ENCODE data around the gene PTPN1.

PTPN1 gene

DNA sequence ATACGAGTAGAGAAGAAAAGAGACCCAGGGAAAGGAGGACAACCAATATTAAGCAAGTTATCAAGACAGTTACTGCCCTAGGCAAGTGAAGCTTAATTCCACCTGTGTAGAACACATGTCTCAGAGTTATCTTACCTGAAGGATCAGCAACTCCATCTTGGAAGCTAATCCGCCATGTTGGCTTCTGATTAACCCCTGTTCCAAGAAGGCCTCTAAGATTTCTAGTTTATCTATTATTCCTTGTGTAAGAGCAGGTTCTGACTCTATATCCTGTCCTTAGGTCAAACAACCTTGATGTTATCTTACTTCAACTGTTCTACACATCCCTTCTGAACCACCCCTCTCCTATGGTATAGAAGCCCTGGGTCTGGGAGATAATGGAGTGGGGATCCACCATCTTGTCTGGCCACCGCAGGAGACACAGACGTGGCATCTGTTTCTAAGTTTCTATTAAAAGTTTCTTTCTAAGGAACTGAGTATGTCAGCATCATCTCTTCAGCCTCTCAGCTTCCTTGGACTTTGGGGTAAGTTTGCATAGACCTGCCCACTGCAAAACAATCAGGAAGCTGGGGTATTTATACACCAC, 27.7 kb upstream of the PTPN1 start:
- TF ChIP-seq TAF1 (IDR thresholded peaks at IDR 0.05; ENCODE audit: borderline replicate concordance, insufficient read depth, low read length) (no peak), POLR2AphosphoS5 (IDR thresholded peaks at IDR 0.05; ENCODE audit: low read depth, low read length) (no peak), SIN3A (IDR thresholded peaks at IDR 0.05; ENCODE audit: borderline replicate concordance, insufficient read depth, low read length) (no peak), FOXP2 (optimal IDR thresholded peaks at IDR 0.05; ENCODE audit: borderline replicate concordance, extremely low read depth, extremely low read length, insufficient read depth) (no peak)

DNA sequence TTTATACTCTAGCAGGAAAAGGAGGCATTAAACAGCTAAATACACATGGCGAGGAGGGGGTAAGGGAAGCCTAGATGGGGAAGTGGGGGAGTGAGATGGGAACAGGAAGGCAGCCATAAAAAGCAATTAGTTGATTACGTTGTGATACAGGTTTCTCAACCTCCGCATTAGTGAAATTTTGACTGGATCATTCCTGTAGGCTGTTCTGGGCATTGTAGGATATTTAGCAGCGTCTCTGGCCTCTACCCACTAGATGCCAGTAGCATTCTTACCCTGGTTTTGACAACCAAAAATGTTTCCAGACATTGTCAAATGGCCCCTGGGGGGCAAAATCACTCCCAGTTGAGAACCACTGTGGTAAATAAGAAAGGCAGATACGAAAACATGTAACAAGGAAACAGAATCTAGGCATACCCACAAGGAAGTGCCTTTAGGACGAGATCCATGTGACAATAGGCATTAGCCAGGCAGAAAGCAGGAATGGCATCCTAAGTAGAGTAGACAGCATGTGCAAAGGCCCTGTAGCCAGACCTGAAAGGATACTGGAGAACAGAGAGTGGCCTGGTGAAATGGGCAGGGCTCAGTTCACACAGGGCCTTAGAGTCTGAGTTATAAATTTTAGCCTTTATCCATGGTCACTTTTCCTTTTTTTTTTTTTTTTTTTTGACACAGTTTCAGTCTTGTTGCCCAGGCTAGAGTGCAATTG, 25.8 kb upstream of the PTPN1 start:
- TF ChIP-seq, protein P1, sequence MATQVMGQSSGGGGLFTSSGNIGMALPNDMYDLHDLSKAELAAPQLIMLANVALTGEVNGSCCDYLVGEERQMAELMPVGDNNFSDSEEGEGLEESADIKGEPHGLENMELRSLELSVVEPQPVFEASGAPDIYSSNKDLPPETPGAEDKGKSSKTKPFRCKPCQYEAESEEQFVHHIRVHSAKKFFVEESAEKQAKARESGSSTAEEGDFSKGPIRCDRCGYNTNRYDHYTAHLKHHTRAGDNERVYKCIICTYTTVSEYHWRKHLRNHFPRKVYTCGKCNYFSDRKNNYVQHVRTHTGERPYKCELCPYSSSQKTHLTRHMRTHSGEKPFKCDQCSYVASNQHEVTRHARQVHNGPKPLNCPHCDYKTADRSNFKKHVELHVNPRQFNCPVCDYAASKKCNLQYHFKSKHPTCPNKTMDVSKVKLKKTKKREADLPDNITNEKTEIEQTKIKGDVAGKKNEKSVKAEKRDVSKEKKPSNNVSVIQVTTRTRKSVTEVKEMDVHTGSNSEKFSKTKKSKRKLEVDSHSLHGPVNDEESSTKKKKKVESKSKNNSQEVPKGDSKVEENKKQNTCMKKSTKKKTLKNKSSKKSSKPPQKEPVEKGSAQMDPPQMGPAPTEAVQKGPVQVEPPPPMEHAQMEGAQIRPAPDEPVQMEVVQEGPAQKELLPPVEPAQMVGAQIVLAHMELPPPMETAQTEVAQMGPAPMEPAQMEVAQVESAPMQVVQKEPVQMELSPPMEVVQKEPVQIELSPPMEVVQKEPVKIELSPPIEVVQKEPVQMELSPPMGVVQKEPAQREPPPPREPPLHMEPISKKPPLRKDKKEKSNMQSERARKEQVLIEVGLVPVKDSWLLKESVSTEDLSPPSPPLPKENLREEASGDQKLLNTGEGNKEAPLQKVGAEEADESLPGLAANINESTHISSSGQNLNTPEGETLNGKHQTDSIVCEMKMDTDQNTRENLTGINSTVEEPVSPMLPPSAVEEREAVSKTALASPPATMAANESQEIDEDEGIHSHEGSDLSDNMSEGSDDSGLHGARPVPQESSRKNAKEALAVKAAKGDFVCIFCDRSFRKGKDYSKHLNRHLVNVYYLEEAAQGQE (IDR thresholded peaks at IDR 0.05; ENCODE audit: insufficient read depth in 1 of 2, low read depth in 2 of 2, low read length in 2 of 2): no peak
- TF ChIP-seq TAF1 (IDR thresholded peaks at IDR 0.05; ENCODE audit: borderline replicate concordance, insufficient read depth, low read length): peak; percentile 29; the same call in 1 of the 2 replicates

DNA sequence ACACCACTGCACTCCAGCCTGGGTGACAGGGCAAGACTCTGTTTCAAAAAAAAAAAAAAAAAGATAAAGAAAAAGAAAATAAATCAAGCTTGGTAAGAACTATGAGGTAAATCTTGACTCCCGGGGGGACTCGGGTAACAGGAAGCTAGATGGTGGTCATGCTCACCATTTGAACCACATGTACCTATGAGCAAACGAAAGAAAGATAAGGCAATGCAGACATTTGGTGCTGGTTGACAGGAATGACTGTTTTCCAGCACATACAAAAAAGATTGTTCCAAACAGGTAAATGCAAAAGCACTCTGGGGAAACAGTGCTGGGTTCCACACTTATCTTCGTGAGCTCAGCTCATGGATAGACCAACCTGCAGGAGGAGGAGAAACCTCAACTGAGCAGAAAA, 22.8 kb upstream of the PTPN1 start:
- TF ChIP-seq TAF1 (IDR thresholded peaks at IDR 0.05; ENCODE audit: borderline replicate concordance, insufficient read depth, low read length) (no peak), POLR2AphosphoS5 (IDR thresholded peaks at IDR 0.05; ENCODE audit: low read depth, low read length) (no peak), SIN3A (IDR thresholded peaks at IDR 0.05; ENCODE audit: borderline replicate concordance, insufficient read depth, low read length) (no peak), FOXP2 (optimal IDR thresholded peaks at IDR 0.05; ENCODE audit: borderline replicate concordance, extremely low read depth, extremely low read length, insufficient read depth) (no peak)
- TF ChIP-seq, protein P1 (IDR thresholded peaks at IDR 0.05; ENCODE audit: insufficient read depth in 1 of 2, low read depth in 2 of 2, low read length in 2 of 2): no peak

DNA sequence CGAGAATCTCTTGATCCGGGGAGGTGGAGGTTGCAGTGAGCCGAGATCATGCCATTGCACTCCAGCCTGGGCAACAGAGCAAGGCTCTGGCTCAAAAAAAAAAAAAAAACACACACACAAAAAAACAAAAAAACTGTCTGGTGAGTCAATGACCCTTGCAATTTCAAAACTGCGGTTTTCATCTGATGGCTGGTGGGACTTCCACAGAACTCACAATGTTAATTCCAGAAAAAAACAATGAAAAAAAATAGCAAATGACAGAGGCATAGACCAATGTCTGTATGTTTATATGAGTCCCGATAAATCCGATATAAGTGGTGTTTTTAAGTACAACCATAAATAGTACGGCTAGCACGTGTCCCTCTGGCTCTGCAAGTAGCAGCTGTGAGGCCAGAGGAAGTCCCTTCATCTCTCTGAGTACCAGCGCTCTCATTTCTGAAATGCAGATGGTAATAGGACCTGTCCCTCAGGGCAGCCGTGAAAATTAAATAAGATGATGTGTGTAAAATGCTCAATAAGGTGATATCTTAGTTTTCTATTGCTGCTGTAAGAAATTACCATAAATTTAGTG, 21.9 kb upstream of the PTPN1 start:
- TF ChIP-seq TAF1 (IDR thresholded peaks at IDR 0.05; ENCODE audit: borderline replicate concordance, insufficient read depth, low read length) (no peak), POLR2AphosphoS5 (IDR thresholded peaks at IDR 0.05; ENCODE audit: low read depth, low read length) (no peak), SIN3A (IDR thresholded peaks at IDR 0.05; ENCODE audit: borderline replicate concordance, insufficient read depth, low read length) (no peak), FOXP2 (optimal IDR thresholded peaks at IDR 0.05; ENCODE audit: borderline replicate concordance, extremely low read depth, extremely low read length, insufficient read depth) (no peak)
- TF ChIP-seq, protein P1 (IDR thresholded peaks at IDR 0.05; ENCODE audit: insufficient read depth in 1 of 2, low read depth in 2 of 2, low read length in 2 of 2): no peak

DNA sequence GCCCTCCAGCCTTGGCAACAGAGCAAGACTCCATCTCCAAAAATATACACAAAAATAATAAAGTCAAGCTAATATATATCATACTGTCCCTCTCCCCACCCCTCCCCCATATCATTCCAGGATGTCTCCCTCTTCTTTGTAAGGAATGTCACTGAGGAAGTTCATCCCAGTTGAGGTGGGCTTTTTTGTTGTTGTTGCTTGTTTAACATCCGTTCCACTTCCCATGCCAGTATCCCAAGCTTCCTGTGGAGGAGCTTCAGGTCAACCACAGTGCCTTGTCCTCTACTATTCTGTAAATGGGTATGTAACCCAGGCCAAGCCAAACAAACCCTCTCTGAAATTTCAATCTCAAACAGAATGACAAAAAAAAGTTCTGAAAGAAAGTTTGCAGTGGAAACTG, 19.0 kb upstream of the PTPN1 start:
- TF ChIP-seq POLR2AphosphoS5 (IDR thresholded peaks at IDR 0.05; ENCODE audit: low read depth, low read length): no peak
- peak; percentile 34 for TF ChIP-seq FOXP2 (optimal IDR thresholded peaks at IDR 0.05; ENCODE audit: borderline replicate concordance, extremely low read depth, extremely low read length, insufficient read depth)
- TF ChIP-seq, protein P1 (IDR thresholded peaks at IDR 0.05; ENCODE audit: insufficient read depth in 1 of 2, low read depth in 2 of 2, low read length in 2 of 2): 0 out of 4 replicates have a peak, but pooled peaks of 1 of the 2 experiments have one; percentile 20
- TF ChIP-seq TAF1 (IDR thresholded peaks at IDR 0.05; ENCODE audit: borderline replicate concordance, insufficient read depth, low read length): no peak
- no peak for TF ChIP-seq SIN3A (IDR thresholded peaks at IDR 0.05; ENCODE audit: borderline replicate concordance, insufficient read depth, low read length)
